ENCODE data around the gene STXBP1. TPM values are rescaled to one million over a fixed set of nuclear protein-coding genes. Genes with fewer than 3 reads are reported as not detected.

Gene STXBP1
- total and polyA plus RNA-seq, 2 of the 13 experiments (the other 11 are each of a cell fraction or from before 2014, with no cell fraction given), result 2.9 TPM

- peak overlapping the region; percentile 19 for H3K27ac ChIP-seq (ENCODE audit: extremely low read length, insufficient read depth, low read length)
- TF ChIP-seq ZNF891 (CRISPR knock-in tag; IDR thresholded peaks at IDR 0.05) (no peak), NONO (IDR thresholded peaks at IDR 0.05) (no peak), NONO (CRISPR knock-in tag; conservative IDR thresholded peaks at IDR 0.05) (0 out of 2 replicates have a peak, but pooled peaks have one; percentile 31), RCOR2 (CRISPR knock-in tag; IDR thresholded peaks at IDR 0.05) (no peak), HHEX (CRISPR knock-in tag; IDR thresholded peaks at IDR 0.05) (no peak), HNF4G (IDR thresholded peaks at IDR 0.05; ENCODE audit: borderline replicate concordance, low read depth, low read length) (0 out of 2 replicates have a peak, but pooled peaks have one; percentile 31), HNF4G (CRISPR knock-in tag; IDR thresholded peaks at IDR 0.05; ENCODE audit: borderline replicate concordance, low read depth) (no peak), KDM3A (CRISPR knock-in tag; IDR thresholded peaks at IDR 0.05; ENCODE audit: low read depth) (no peak), ESRRA (CRISPR knock-in tag; IDR thresholded peaks at IDR 0.05; ENCODE audit: low read depth) (0 out of 2 replicates have a peak, but pooled peaks have one; percentile 42), ETV5 (CRISPR knock-in tag; IDR thresholded peaks at IDR 0.05; ENCODE audit: borderline replicate concordance) (peak; percentile 57), ZEB1 (IDR thresholded peaks at IDR 0.05; ENCODE audit: insufficient replicate concordance, low read depth) (no peak), CTCF (CRISPR knock-in tag; IDR thresholded peaks at IDR 0.05) (no peak), ZNF276 (CRISPR knock-in tag; IDR thresholded peaks at IDR 0.05; ENCODE audit: low read depth) (no peak), RELA (CRISPR knock-in tag; IDR thresholded peaks at IDR 0.05) (no peak), ZNF30 (CRISPR knock-in tag; IDR thresholded peaks at IDR 0.05) (no peak), ZNF24 (IDR thresholded peaks at IDR 0.05) (no peak), HINFP (CRISPR knock-in tag; IDR thresholded peaks at IDR 0.05; ENCODE audit: low read depth) (no peak), ELF3 (CRISPR knock-in tag; IDR thresholded peaks at IDR 0.05) (peak; percentile 36; the same call in 1 of the 2 replicates), TGIF2 (CRISPR knock-in tag; IDR thresholded peaks at IDR 0.05) (no peak), SPEN (CRISPR knock-in tag; IDR thresholded peaks at IDR 0.05; ENCODE audit: low read depth) (peak; percentile 6; the same call in 1 of the 2 replicates)
- TF ChIP-seq, protein P1, sequence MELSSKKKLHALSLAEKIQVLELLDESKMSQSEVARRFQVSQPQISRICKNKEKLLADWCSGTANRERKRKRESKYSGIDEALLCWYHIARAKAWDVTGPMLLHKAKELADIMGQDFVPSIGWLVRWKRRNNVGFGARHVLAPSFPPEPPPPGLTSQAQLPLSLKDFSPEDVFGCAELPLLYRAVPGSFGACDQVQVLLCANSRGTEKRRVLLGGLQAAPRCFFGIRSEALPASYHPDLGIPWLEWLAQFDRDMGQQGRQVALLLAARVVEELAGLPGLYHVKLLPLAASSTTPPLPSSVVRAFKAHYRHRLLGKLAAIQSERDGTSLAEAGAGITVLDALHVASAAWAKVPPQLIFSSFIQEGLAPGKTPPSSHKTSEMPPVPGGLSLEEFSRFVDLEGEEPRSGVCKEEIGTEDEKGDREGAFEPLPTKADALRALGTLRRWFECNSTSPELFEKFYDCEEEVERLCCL (CRISPR knock-in tag; IDR thresholded peaks at IDR 0.05; ENCODE audit: borderline replicate concordance), result no peak
These were observed 104.3 kb downstream of the STXBP1 start for GRCh38 chr9:127716412-127716811.

More at GRCh38 chr9:127716412-127716811, 104.3 kb downstream of the STXBP1 start:
- intact Hi-C loops (cut with micrococcal nuclease; ENCODE audit: unreplicated experiment) (no loop called here), in situ Hi-C loops (cut with HindIII; ENCODE audit: extremely low pct_ligation_motif_present, low pct_unique_long_range_greater_than_20kb) (no loop called here)
- Histone ChIP-seq H3K27me3 (ENCODE audit: control insufficient read depth in 1 of 2, insufficient read depth in 2 of 2, low read length in 2 of 2) (peaks cover 0 to 6% of the 10 kb centered on the region in 2 experiments; a peak in 2 of 5 replicates), H3K79me2 (ENCODE audit: insufficient read depth, low read length) (no peaks in the 10 kb centered on the region), H3K9me3 (ENCODE audit: low read length) (no peaks in the 10 kb centered on the region), H3K4me1 (ENCODE audit: insufficient read depth, low read length) (peaks cover 31% of the 10 kb centered on the region), H3K36me3 (replicated peaks in 1 of 2; ENCODE audit: control insufficient read depth in 1 of 2, insufficient read depth in 2 of 2, low read length in 2 of 2) (no peaks in the 10 kb centered on the region), H3K4me2 (ENCODE audit: low read depth, low read length) (peak overlapping the region; percentile 97), H3K9ac (ENCODE audit: insufficient read depth, low read depth, low read length) (peak overlapping the region; percentile 55), H4K20me1 (ENCODE audit: insufficient read depth, low read length) (no peaks in the 10 kb centered on the region; the same call in 1 of the 2 replicates), H2AFZ (ENCODE audit: low read length) (no peak overlapping the region), H3K4me3 (replicated peaks in 1 of 3; ENCODE audit: insufficient read depth in 1 of 3, low read depth in 2 of 3, low read length in 3 of 3) (peak overlapping the region; percentile 77 to 90 (median 82); a peak in 5 of 6 replicates)
- ATAC-seq (peak; percentile 41), FAIRE-seq (no peak), DNase-seq (ENCODE audit: low spot score) (peak; percentile 34)
- 9% methylated on average over 5 of the region's 9 CpGs for WGBS (ENCODE audit: low lambda C conversion rate)
- no TSS peak for BruUV-seq (replicated peaks)
- POLR2A ChIA-PET, result interaction anchor here (1.0 to 2.4 kb wide), 4 partner anchors 8 to 108 kb away, joined by 4 to 11 read pairs (median 6); partner anchors contain the start of genes CFAP157 and TOR2A
- CTCF ChIA-PET (ENCODE audit: low intra/inter-chr PET ratio, low total read pairs), result no interaction called here

All from HepG2 (cell line).